Suprapubic skin (tissue), 4 donors: ENCODE measurements around the gene DLGAP5.

Experiments used
- EP300 ChIP-seq: sonication (generic); formaldehyde crosslinking; IDR thresholded peaks from one replicate; pipeline ENCODE4 v1.6.1; 2017; ENCODE audit warnings: antibody characterized with exemption
- POLR2A ChIP-seq, 2 donors: fragments of 450-650 bp; IDR thresholded peaks; one replicate each; pipeline ENCODE4 v1.6.1; 2017; ENCODE audit warnings: antibody characterized with exemption in 2 of 2, mild to moderate bottlenecking in 2 of 2, moderate library complexity in 2 of 2
- POLR2AphosphoS5 ChIP-seq, 3 donors: sonication (generic); formaldehyde crosslinking; IDR thresholded peaks; one replicate each; pipeline ENCODE4 v1.6.1; 2017; ENCODE audit warnings: antibody characterized with exemption in 3 of 3
- TF ChIP-seq, protein P1 (sequence below), 2 donors: fragments of 200-600 bp in 1 of 2; fragments of 450-650 bp in 1 of 2; sonication (generic) in 1 of 2; IDR thresholded peaks; one replicate each; pipeline ENCODE4 v1.5.1; 2016 to 2019; ENCODE audit warnings: antibody characterized with exemption in 2 of 2, mild to moderate bottlenecking in 1 of 2, moderate library complexity in 1 of 2

DNA sequence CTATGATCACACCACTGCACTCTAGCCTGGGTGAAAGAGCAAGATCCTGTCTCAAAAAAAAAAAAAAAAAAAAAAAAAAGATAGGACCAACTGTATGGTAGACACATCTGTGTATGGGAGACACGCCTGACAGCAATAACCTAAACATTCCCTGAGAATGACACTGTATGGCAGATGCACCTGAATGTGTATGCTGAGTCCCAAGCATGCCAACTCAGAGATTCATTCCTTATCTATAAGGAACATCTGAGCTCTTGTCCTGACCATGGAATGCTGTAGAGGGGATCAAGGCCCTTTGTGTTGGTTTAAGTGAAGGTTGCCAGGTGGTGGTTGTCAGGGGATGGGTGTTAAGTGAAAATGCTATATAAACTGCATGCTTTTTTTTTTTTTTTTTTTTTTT lies 81.5 kb downstream of the DLGAP5 start:
- TF ChIP-seq, protein P1, sequence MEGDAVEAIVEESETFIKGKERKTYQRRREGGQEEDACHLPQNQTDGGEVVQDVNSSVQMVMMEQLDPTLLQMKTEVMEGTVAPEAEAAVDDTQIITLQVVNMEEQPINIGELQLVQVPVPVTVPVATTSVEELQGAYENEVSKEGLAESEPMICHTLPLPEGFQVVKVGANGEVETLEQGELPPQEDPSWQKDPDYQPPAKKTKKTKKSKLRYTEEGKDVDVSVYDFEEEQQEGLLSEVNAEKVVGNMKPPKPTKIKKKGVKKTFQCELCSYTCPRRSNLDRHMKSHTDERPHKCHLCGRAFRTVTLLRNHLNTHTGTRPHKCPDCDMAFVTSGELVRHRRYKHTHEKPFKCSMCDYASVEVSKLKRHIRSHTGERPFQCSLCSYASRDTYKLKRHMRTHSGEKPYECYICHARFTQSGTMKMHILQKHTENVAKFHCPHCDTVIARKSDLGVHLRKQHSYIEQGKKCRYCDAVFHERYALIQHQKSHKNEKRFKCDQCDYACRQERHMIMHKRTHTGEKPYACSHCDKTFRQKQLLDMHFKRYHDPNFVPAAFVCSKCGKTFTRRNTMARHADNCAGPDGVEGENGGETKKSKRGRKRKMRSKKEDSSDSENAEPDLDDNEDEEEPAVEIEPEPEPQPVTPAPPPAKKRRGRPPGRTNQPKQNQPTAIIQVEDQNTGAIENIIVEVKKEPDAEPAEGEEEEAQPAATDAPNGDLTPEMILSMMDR (IDR thresholded peaks at IDR 0.05): no peak
- TF ChIP-seq POLR2A (IDR thresholded peaks at IDR 0.05): no peak
- no peak for TF ChIP-seq POLR2AphosphoS5 (IDR thresholded peaks at IDR 0.05)
- TF ChIP-seq EP300: no peak
